HepG2 (cell line): ENCODE data around the gene NCBP2. TPM values are rescaled to one million over a fixed set of nuclear protein-coding genes. Genes with fewer than 3 reads are reported as not detected.

Experiments used
- CHD2 ChIP-seq: IDR thresholded peaks from 2 replicates; pipeline ENCODE4 v1.6.1; 2011; ENCODE audit warnings: low read depth, low read length, improper control_type of control experiment
- HMGA1 ChIP-seq: sonication (generic); formaldehyde crosslinking; conservative IDR thresholded peaks from 2 replicates; pipeline ENCODE4 v1.4.0; 2020; ENCODE audit warnings: missing genetic modification reagents
- KLF6 ChIP-seq: IDR thresholded peaks from 2 replicates; pipeline ENCODE4 v1.8.0; 2016; ENCODE audit warnings: missing biosample characterization, missing genetic modification reagents
- MYNN ChIP-seq: sonication (generic); formaldehyde crosslinking; IDR thresholded peaks from 2 replicates; pipeline ENCODE4 v1.4.0; 2020; ENCODE audit warnings: mild to moderate bottlenecking, low read depth, missing genetic modification reagents
- PCBP1 ChIP-seq: fragments of 200-400 bp; formaldehyde crosslinking; IDR thresholded peaks from 2 replicates; pipeline ENCODE4 v1.6.1; 2017; ENCODE audit warnings: mild to moderate bottlenecking, low read depth, low read length, borderline replicate concordance
- RBFOX2 ChIP-seq: fragments of 200-400 bp; formaldehyde crosslinking; IDR thresholded peaks from 2 replicates; pipeline ENCODE4 v1.6.1; 2017; ENCODE audit warnings: low read depth, mild to moderate bottlenecking, low read length
- RFXAP ChIP-seq: sonication (generic); formaldehyde crosslinking; IDR thresholded peaks from 2 replicates; pipeline ENCODE4 v1.4.0; 2020; ENCODE audit warnings: missing genetic modification reagents, borderline replicate concordance
- RNF2 ChIP-seq: fragments of 450-650 bp; conservative IDR thresholded peaks from 2 replicates; pipeline ENCODE4 v1.6.1; 2016; ENCODE audit warnings: low read depth
- SIN3A ChIP-seq: IDR thresholded peaks from 2 replicates; pipeline ENCODE4 v1.6.1; 2011; ENCODE audit warnings: low read depth, mild to moderate bottlenecking, control low read depth, low read length, borderline replicate concordance
- ZBTB3 ChIP-seq: sonication (generic); formaldehyde crosslinking; IDR thresholded peaks from 2 replicates; pipeline ENCODE4 v1.4.0; 2020; ENCODE audit warnings: low read depth, mild to moderate bottlenecking, moderate library complexity, missing genetic modification reagents, borderline replicate concordance
- ZNF20 ChIP-seq: sonication (generic); formaldehyde crosslinking; IDR thresholded peaks from 2 replicates; pipeline ENCODE4 v1.4.0; 2020; ENCODE audit warnings: mild to moderate bottlenecking, moderate library complexity, missing genetic modification reagents
- ZNF3 ChIP-seq: IDR thresholded peaks from 2 replicates; pipeline ENCODE4 v1.7.0; 2017; ENCODE audit warnings: inconsistent platforms
- ZNF333 ChIP-seq: sonication (generic); formaldehyde crosslinking; IDR thresholded peaks from 2 replicates; pipeline ENCODE4 v1.4.0; 2020; ENCODE audit warnings: mild to moderate bottlenecking, missing genetic modification reagents, borderline replicate concordance
- ZNF33A ChIP-seq: sonication (generic); formaldehyde crosslinking; IDR thresholded peaks from 2 replicates; pipeline ENCODE4 v1.5.1; 2020; ENCODE audit warnings: missing genetic modification reagents, mild to moderate bottlenecking, moderate library complexity, borderline replicate concordance
- ZNF350 ChIP-seq: sonication (generic); formaldehyde crosslinking; IDR thresholded peaks from 2 replicates; pipeline ENCODE4 v1.4.0; 2020; ENCODE audit warnings: mild to moderate bottlenecking, low read depth, missing genetic modification reagents, borderline replicate concordance
- ZNF75D ChIP-seq: sonication (generic); formaldehyde crosslinking; IDR thresholded peaks from 2 replicates; pipeline ENCODE4 v1.8.1; 2023; ENCODE audit warnings: missing genetic modification reagents, mild to moderate bottlenecking, borderline replicate concordance
- ZNF883 ChIP-seq: sonication (generic); formaldehyde crosslinking; IDR thresholded peaks from 2 replicates; pipeline ENCODE4 v1.5.1; 2020; ENCODE audit warnings: mild to moderate bottlenecking, missing genetic modification reagents; ENCODE audit errors: not compliant biosample characterization
- ZSCAN20 ChIP-seq: sonication (generic); formaldehyde crosslinking; IDR thresholded peaks from 2 replicates; pipeline ENCODE4 v1.4.0; 2020; ENCODE audit warnings: missing genetic modification reagents, mild to moderate bottlenecking, borderline replicate concordance
- ZSCAN25 ChIP-seq: sonication (generic); formaldehyde crosslinking; IDR thresholded peaks from 2 replicates; pipeline ENCODE4 v1.8.0; 2022; ENCODE audit warnings: mild to moderate bottlenecking, missing genetic modification reagents
- polyA plus RNA-seq, 8 experiments: library from polyadenylated mRNA; depleted of rRNA in 3 of 8; stranded (reverse) in 7 of 8; unstranded in 1 of 8; fragments of >200 nt; fragmentation: Illumina TruSeq in 4 of 8; extraction: Trizol in 4 of 8; gene quantifications; 2 replicates each; pipeline versions ENCODE4 v1.2.1 to v1.2.3, GENCODE V29; 2011 to 2016; ENCODE audit warnings: low read depth in 4 of 8, missing spikeins in 1 of 8, mixed read lengths in 1 of 8; ENCODE audit not compliant: insufficient read depth in 1 of 8
- total RNA-seq, 5 experiments: library from RNA; depleted of rRNA; stranded (reverse); fragments of >200 nt; fragmentation: Illumina TruSeq; extraction: Trizol; gene quantifications; 2 replicates each; pipeline ENCODE4 v1.2.3, GENCODE V29; 2016; ENCODE audit warnings: low read depth in 1 of 5
- TF ChIP-seq, protein P1 (sequence below): sonication (generic); formaldehyde crosslinking; IDR thresholded peaks from 2 replicates; pipeline ENCODE4 v1.5.0; 2020; ENCODE audit warnings: mild to moderate bottlenecking, missing genetic modification reagents, borderline replicate concordance
- TF ChIP-seq, protein P2 (sequence below): sonication (generic); formaldehyde crosslinking; IDR thresholded peaks from 2 replicates; pipeline ENCODE4 v1.8.0; 2022; ENCODE audit warnings: mild to moderate bottlenecking, missing genetic modification reagents, moderate library complexity
- TF ChIP-seq, protein P3 (sequence below): sonication (generic); formaldehyde crosslinking; conservative IDR thresholded peaks from 2 replicates; pipeline ENCODE4 v1.8.1; 2023; ENCODE audit warnings: missing genetic modification reagents

NCBP2 gene
- total and polyA plus RNA-seq, 2 of the 13 experiments (the other 11 are each of a cell fraction or from before 2014, with no cell fraction given) = 58.7 to 95.5 TPM

DNA sequence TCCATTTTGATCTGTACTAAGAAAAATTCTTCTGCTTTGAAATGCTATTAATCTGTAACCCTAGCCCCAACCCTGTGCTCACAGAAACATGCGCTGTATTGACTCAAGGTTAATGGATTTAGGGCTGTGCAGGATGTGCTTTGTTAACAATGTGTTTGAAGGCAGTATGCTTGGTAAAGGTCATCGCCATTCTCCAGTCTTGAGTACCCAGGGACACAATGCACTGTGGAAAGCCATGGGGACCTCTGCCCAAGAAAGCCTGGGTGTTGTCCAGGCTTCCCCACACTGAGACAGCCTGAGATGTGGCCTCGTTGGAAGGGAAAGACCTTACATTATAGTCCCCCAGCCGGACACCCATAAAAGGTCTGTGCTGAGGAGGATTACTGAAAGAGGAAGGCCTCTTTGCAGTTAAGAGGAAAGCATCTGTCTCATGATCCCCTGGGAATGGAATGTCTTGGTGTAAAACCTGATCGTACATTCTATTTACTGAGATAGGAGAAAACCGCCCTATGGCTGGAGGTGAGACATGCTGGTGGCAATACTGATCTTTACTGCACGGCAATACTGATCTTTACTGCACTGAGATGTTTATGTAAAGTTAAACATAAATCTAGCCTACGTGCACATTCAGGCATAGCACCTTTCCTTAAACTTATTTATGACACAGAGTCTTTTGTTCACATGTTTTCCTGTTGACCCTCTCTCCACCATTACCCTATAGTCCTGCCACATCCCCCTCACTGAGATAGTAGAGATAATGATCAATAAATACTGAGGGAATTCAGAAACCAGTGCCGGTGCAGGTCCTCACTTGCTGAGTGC lies 20.0 kb upstream of the NCBP2 start (continued):
- TF ChIP-seq, protein P1, sequence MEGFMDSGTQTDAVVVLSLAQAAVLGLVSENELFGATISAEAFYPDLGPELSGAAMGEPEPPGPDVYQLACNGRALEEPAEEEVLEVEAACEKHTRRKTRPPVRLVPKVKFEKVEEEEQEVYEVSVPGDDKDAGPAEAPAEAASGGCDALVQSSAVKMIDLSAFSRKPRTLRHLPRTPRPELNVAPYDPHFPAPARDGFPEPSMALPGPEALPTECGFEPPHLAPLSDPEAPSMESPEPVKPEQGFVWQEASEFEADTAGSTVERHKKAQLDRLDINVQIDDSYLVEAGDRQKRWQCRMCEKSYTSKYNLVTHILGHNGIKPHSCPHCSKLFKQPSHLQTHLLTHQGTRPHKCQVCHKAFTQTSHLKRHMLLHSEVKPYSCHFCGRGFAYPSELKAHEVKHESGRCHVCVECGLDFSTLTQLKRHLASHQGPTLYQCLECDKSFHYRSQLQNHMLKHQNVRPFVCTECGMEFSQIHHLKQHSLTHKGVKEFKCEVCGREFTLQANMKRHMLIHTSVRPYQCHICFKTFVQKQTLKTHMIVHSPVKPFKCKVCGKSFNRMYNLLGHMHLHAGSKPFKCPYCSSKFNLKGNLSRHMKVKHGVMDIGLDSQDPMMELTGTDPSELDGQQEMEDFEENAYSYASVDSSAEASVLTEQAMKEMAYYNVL (CRISPR knock-in tag) = peak; percentile 60; the same call in 1 of the 2 replicates
- TF ChIP-seq RBFOX2 (peak; percentile 84), ZNF3 (CRISPR knock-in tag) (0 out of 2 replicates have a peak, but pooled peaks have one; percentile 19), RFXAP (no peak), SIN3A (0 out of 2 replicates have a peak, but pooled peaks have one; percentile 36), ZNF333 (CRISPR knock-in tag) (no peak), ZSCAN25 (CRISPR knock-in tag) (peak; percentile 37; the same call in 1 of the 2 replicates), ZSCAN20 (CRISPR knock-in tag) (no peak), CHD2 (no peak), KLF6 (CRISPR knock-in tag) (no peak), ZBTB3 (0 out of 2 replicates have a peak, but pooled peaks have one; percentile 54), HMGA1 (CRISPR knock-in tag) (no peak), ZNF20 (CRISPR knock-in tag) (no peak), PCBP1 (no peak), ZNF33A (0 out of 2 replicates have a peak, but pooled peaks have one; percentile 27), RNF2 (no peak), ZNF75D (CRISPR knock-in tag) (no peak), MYNN (no peak), ZNF883 (CRISPR knock-in tag) (no peak), ZNF350 (peak; percentile 67)
- TF ChIP-seq, protein P2, sequence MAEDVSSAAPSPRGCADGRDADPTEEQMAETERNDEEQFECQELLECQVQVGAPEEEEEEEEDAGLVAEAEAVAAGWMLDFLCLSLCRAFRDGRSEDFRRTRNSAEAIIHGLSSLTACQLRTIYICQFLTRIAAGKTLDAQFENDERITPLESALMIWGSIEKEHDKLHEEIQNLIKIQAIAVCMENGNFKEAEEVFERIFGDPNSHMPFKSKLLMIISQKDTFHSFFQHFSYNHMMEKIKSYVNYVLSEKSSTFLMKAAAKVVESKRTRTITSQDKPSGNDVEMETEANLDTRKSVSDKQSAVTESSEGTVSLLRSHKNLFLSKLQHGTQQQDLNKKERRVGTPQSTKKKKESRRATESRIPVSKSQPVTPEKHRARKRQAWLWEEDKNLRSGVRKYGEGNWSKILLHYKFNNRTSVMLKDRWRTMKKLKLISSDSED (CRISPR knock-in tag) = no peak
- TF ChIP-seq, protein P3, sequence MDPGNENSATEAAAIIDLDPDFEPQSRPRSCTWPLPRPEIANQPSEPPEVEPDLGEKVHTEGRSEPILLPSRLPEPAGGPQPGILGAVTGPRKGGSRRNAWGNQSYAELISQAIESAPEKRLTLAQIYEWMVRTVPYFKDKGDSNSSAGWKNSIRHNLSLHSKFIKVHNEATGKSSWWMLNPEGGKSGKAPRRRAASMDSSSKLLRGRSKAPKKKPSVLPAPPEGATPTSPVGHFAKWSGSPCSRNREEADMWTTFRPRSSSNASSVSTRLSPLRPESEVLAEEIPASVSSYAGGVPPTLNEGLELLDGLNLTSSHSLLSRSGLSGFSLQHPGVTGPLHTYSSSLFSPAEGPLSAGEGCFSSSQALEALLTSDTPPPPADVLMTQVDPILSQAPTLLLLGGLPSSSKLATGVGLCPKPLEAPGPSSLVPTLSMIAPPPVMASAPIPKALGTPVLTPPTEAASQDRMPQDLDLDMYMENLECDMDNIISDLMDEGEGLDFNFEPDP (CRISPR knock-in tag) = no peak
